Central memory CD8-positive, alpha-beta T cell (primary cell): ENCODE measurements around the gene SSTR1.

Source experiments
- ATAC-seq: fragments of 150-1000 bp; cut with Tn5 transposase; replicated peaks from 2 replicates; pipeline ENCODE4 v1.10.0; 2022; ENCODE audit warnings: mild to moderate bottlenecking, moderate FRiP score, moderate number of reproducible peaks; ENCODE audit not compliant: poor library complexity, severe bottlenecking; ENCODE audit errors: extremely low read depth
- DNase-seq, 2 donors: peaks; one replicate each; pipeline ENCODE4 v3.0.0; 2021; ENCODE audit warnings: low spot score in 2 of 2
- H3K27ac Mint-ChIP-seq: one replicate; pipeline ENCODE4 v1.8.0; 2022; ENCODE audit warnings: low read depth, mild to moderate bottlenecking, moderate library complexity, mixed read lengths
- H3K27me3 Mint-ChIP-seq: one replicate; pipeline ENCODE4 v1.8.0; 2022; ENCODE audit warnings: mixed read lengths
- H3K36me3 Mint-ChIP-seq: one replicate; pipeline ENCODE4 v1.8.0; 2022; ENCODE audit warnings: mild to moderate bottlenecking, moderate library complexity, mixed read lengths; ENCODE audit not compliant: insufficient read depth
- H3K4me1 Mint-ChIP-seq: one replicate; pipeline ENCODE4 v1.8.0; 2022; ENCODE audit warnings: mixed read lengths
- H3K4me3 Mint-ChIP-seq: one replicate; pipeline ENCODE4 v1.8.0; 2022; ENCODE audit warnings: mild to moderate bottlenecking, moderate library complexity, mixed read lengths
- H3K9me3 Mint-ChIP-seq: one replicate; pipeline ENCODE4 v1.8.0; 2022; ENCODE audit warnings: mixed read lengths

Gene SSTR1

GRCh38 chr14:38221077-38221476 is 13.4 kb downstream of the SSTR1 start:
- H3K4me3 Mint-ChIP-seq: no peak overlapping the region
- no peak for ATAC-seq
- peaks cover 2% of the 10 kb centered on the region for H3K27me3 Mint-ChIP-seq
- no peak for DNase-seq
- no peak overlapping the region for H3K27ac Mint-ChIP-seq
- H3K9me3 Mint-ChIP-seq: no peaks in the 10 kb centered on the region
- no peaks in the 10 kb centered on the region for H3K36me3 Mint-ChIP-seq
- H3K4me1 Mint-ChIP-seq: no peaks in the 10 kb centered on the region

DNA sequence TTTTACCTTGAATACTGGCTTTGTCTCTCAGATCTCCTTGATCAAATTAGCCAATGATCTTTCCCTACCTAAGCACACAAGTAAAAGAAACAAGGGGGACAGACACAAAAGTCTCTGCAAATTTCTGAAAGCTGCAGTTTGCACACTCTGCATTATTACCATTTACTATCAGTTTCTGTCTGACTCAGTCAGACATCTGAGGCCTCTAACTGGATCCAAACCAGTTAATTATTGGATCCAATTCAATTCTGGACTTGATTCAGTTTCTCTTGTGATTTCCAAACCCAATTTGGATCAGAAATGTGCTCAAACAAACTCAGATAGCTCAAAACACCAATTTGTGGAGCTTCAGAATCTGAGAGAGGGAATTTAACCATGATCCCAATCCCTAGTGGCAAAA is 16.6 kb downstream of the SSTR1 start:
- no peak for DNase-seq
- Mint-ChIP-seq H3K27ac (no peak overlapping the region), H3K27me3 (peaks cover 7% of the 10 kb centered on the region), H3K36me3 (no peaks in the 10 kb centered on the region), H3K4me3 (no peak overlapping the region), H3K9me3 (no peaks in the 10 kb centered on the region), H3K4me1 (no peaks in the 10 kb centered on the region)
- ATAC-seq: no peak

GRCh38 chr14:38225946-38226345 is 18.2 kb downstream of the SSTR1 start:
- Mint-ChIP-seq H3K4me1 (no peaks in the 10 kb centered on the region), H3K4me3 (no peak overlapping the region), H3K27ac (no peak overlapping the region), H3K27me3 (peaks cover 12% of the 10 kb centered on the region), H3K36me3 (no peaks in the 10 kb centered on the region), H3K9me3 (no peaks in the 10 kb centered on the region)
- ATAC-seq (no peak), DNase-seq (no peak)

GRCh38 chr14:38226366-38226765 is 18.7 kb downstream of the SSTR1 start:
- H3K27ac Mint-ChIP-seq: no peak overlapping the region
- H3K27me3 Mint-ChIP-seq: peaks cover 16% of the 10 kb centered on the region
- H3K36me3 Mint-ChIP-seq: no peaks in the 10 kb centered on the region
- no peaks in the 10 kb centered on the region for H3K4me1 Mint-ChIP-seq
- DNase-seq: no peak
- no peak overlapping the region for H3K4me3 Mint-ChIP-seq
- H3K9me3 Mint-ChIP-seq: no peaks in the 10 kb centered on the region
- ATAC-seq: no peak

DNA sequence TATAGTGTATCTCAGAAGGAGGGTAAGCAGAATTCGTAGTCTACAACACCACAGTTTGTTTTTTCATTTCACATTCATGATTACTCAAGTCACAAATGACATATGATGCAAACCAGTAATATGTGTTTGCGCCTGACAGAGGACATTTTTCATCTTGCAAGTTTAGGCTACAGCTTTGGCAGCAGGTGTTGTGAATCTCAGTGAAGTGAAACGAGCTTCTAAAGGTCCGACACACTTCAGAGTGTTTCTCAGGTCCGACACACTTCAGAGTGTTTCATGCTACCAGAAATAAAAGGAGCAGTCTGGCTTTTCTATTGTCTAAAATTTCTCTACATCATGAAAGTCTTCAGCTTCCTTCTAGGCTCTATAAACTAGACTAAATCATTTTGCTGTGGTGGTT is 25.5 kb downstream of the SSTR1 start:
- Mint-ChIP-seq H3K36me3 (no peaks in the 10 kb centered on the region), H3K27me3 (peaks cover 20% of the 10 kb centered on the region), H3K27ac (no peak overlapping the region)

DNA sequence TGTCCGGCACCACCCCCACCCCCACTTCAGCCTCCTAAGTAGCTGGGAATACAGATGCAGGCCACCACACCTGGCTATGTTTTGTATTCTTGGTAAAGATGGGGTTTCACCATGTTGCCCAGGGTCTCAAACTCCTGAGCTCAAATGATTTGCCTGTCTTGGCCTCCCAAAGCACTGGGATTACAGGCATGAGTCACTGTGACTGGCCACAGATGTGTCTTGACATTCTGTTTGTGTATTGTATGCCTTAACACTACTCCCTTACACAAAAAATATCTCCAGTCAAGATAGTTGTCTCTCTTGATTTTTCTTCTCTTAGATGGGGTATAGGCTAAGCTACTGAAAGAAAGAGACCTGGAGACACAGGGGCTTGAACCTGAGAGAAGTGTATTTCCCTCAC is 30.6 kb downstream of the SSTR1 start:
- DNase-seq: no peak
- ATAC-seq: no peak
- Mint-ChIP-seq H3K9me3 (no peaks in the 10 kb centered on the region), H3K36me3 (no peaks in the 10 kb centered on the region), H3K4me1 (no peaks in the 10 kb centered on the region), H3K4me3 (no peak overlapping the region), H3K27ac (no peak overlapping the region), H3K27me3 (peaks cover 16% of the 10 kb centered on the region)

More for the DNA sequence above, 25.5 kb downstream of the SSTR1 start:
- no peaks in the 10 kb centered on the region for H3K9me3 Mint-ChIP-seq
- DNase-seq (no peak), ATAC-seq (no peak)
- no peak overlapping the region for H3K4me3 Mint-ChIP-seq
- H3K4me1 Mint-ChIP-seq: no peaks in the 10 kb centered on the region

DNA sequence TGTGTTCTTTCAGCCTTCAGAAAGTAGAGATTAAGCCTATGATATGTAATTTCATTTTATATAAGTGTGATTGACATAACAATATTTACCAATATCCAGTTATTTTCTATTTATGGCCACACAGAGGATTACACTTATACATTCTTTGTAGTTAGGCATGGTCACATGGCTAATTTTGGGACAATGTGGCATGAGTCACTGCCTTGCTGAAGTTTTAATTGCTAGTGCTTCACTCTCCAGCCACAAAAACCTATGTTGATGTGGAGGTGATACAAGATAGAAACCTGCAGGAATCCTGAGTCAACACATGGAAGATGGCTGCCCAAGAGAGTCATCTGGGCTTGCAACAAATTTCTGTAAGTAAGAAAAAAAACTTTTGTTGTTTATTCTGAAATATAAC is 31.2 kb downstream of the SSTR1 start:
- H3K4me3 Mint-ChIP-seq: no peak overlapping the region
- no peaks in the 10 kb centered on the region for H3K36me3 Mint-ChIP-seq
- no peaks in the 10 kb centered on the region for H3K9me3 Mint-ChIP-seq
- peaks cover 16% of the 10 kb centered on the region for H3K27me3 Mint-ChIP-seq
- H3K27ac Mint-ChIP-seq: no peak overlapping the region
- DNase-seq (no peak), ATAC-seq (no peak)
- no peaks in the 10 kb centered on the region for H3K4me1 Mint-ChIP-seq

DNA sequence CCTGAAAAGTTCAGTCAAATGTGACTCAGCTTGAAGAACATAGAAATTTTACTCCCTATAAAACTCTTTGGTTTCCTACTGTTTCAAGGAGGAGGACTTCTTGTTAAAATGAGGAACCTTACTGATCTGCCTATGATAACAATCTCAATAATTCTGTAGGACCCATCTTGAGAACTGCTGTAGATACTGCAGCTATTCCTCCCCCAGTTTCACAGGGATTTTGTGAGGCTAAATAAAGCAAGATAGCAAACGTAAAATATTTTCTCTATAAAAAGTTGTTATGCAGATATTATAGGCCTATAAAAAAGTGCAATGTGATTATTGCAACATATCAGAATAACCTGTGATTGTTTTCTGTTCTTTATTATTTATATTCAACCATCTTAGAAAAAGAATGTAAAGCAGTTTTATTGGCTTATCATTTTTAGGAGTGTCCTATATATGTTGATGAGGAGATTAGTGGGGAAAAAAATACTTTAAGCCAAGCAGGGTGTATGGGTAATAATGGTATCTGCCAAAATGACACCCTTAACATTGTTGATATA is 36.1 kb downstream of the SSTR1 start:
- Mint-ChIP-seq H3K4me1 (no peaks in the 10 kb centered on the region), H3K36me3 (no peaks in the 10 kb centered on the region), H3K27me3 (peaks cover 16% of the 10 kb centered on the region), H3K27ac (no peak overlapping the region), H3K4me3 (no peak overlapping the region), H3K9me3 (no peaks in the 10 kb centered on the region)
- ATAC-seq: no peak
- DNase-seq: no peak

- H3K4me1 Mint-ChIP-seq: no peaks in the 10 kb centered on the region
- no peak for DNase-seq
- no peaks in the 10 kb centered on the region for H3K9me3 Mint-ChIP-seq
- H3K27ac Mint-ChIP-seq: no peak overlapping the region
- no peaks in the 10 kb centered on the region for H3K36me3 Mint-ChIP-seq
- no peak overlapping the region for H3K4me3 Mint-ChIP-seq
- ATAC-seq: no peak
- H3K27me3 Mint-ChIP-seq: peaks cover 5% of the 10 kb centered on the region
Measured at GRCh38 chr14:38248321-38249028, 40.8 kb downstream of the SSTR1 start.

DNA sequence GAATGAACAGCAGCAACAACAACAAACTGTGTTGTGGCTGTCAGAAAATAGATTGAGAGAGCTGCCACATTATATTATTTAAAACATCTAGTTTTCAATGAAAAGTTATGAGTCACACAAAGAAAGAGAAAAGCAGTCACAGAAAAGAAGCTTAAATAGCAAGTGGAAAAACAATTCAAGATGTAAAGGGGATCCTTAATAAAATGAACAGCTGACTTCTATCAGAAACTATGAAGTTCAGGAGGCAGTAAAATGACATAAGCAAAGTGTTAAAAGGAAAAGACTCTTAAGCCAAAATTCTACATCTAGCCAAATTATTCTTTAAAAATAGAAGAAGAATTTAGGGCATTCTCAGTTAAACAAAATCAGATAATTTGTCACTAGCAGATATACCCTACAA is 42.6 kb downstream of the SSTR1 start:
- peaks cover 21% of the 10 kb centered on the region for H3K27me3 Mint-ChIP-seq
- H3K9me3 Mint-ChIP-seq: no peaks in the 10 kb centered on the region
- DNase-seq: no peak
- no peak for ATAC-seq
- no peaks in the 10 kb centered on the region for H3K4me1 Mint-ChIP-seq
- no peak overlapping the region for H3K27ac Mint-ChIP-seq
- peaks cover 2% of the 10 kb centered on the region for H3K36me3 Mint-ChIP-seq
- H3K4me3 Mint-ChIP-seq: no peak overlapping the region

GRCh38 chr14:38252066-38252710 is 44.5 kb downstream of the SSTR1 start:
- ATAC-seq (no peak), DNase-seq (no peak)
- H3K4me1 Mint-ChIP-seq: no peaks in the 10 kb centered on the region
- H3K36me3 Mint-ChIP-seq: peaks cover 2% of the 10 kb centered on the region
- H3K27me3 Mint-ChIP-seq: peaks cover 32% of the 10 kb centered on the region
- no peaks in the 10 kb centered on the region for H3K9me3 Mint-ChIP-seq
- no peak overlapping the region for H3K4me3 Mint-ChIP-seq
- no peak overlapping the region for H3K27ac Mint-ChIP-seq

DNA sequence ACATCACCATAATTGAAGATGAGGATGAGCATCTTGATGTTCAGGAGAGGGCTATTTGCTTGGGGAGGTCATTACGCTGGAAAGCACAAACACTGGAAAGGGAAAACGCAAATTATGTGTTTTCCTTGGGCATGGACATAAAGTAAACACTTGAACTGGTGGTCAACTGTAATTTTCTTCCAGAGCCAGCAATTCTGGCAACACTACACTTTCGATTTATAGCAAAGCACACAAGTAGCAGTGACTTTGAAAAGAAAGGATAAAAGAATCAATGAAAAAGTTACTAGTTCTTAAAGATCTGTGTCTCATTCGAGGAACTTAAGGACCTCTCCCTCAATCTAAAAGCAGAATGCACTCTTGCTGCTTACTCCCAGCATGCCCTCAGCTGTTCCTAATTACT is 46.0 kb downstream of the SSTR1 start:
- Mint-ChIP-seq H3K9me3 (no peaks in the 10 kb centered on the region), H3K4me3 (no peak overlapping the region), H3K27me3 (peaks cover 41% of the 10 kb centered on the region), H3K27ac (no peak overlapping the region), H3K36me3 (peaks cover 2% of the 10 kb centered on the region), H3K4me1 (no peaks in the 10 kb centered on the region)
- DNase-seq (no peak), ATAC-seq (no peak)
